Anterior cingulate cortex (tissue), 58 donors: ENCODE measurements around the gene RAB30.

Experiments used
- DNase-seq, 58 donors: peaks; one replicate each; lab custom pipeline; 2025; lab: John Stamatoyannopoulos, UW

The RAB30 gene, protein sequence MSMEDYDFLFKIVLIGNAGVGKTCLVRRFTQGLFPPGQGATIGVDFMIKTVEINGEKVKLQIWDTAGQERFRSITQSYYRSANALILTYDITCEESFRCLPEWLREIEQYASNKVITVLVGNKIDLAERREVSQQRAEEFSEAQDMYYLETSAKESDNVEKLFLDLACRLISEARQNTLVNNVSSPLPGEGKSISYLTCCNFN

DNA sequence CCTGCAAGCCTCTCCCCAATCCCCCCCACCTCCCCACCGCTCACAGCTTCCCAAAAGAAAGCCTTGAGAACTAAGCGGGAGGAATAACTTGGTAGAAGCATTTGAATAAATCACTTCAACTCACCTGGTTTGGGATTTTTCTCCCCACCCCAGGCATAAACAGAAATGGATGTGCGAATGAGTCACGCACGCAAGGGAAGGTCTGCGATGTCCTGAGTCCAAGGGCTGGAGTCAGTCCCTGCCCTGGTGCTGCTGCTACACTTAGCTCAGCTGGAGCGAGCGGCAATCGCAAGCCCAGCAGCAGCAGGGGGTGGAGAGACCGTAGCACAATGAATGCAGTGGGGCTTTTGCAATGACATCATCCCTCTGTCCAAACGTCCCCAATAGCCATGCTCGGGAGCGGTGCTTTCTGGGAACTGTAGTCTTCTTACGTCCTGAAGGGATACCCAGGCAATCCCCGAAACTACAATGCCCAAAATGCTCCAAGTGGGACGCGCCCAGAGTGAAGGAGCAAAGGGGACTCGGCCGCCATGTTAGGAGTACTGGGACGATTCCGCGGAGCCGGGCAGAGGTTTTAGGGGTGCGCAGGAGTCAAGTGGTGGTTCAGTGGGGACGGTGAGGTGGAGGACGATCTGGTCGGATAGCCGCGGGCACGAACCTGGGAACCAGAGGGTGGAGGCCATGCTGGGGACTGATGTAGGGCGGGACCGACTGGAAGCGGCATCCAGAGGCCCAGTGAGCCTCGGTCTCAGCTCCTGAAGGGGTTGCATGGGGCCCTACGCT lies at the start of gene RAB30:
TSS of gene RAB30 (minus strand) at position 331 of the 783 bp plus-strand sequence. CDS start 74,581 bp downstream, outside the sequence.
- DNase-seq, result peak; percentile 78 to 99 (median 98)

GRCh38 chr11:83120327-83120726 lies 48.6 kb upstream of the RAB30 start:
- DNase-seq, result no peak

GRCh38 chr11:83119216-83119615 lies 47.5 kb upstream of the RAB30 start:
- DNase-seq, result no peak

- no peak for DNase-seq
Observed at GRCh38 chr11:83118814-83119213, 47.1 kb upstream of the RAB30 start.

- DNase-seq, result no peak
Observed at GRCh38 chr11:83116015-83116641, 44.4 kb upstream of the RAB30 start.

- DNase-seq, result no peak
Observed at GRCh38 chr11:83115551-83115950, 43.9 kb upstream of the RAB30 start.

DNA sequence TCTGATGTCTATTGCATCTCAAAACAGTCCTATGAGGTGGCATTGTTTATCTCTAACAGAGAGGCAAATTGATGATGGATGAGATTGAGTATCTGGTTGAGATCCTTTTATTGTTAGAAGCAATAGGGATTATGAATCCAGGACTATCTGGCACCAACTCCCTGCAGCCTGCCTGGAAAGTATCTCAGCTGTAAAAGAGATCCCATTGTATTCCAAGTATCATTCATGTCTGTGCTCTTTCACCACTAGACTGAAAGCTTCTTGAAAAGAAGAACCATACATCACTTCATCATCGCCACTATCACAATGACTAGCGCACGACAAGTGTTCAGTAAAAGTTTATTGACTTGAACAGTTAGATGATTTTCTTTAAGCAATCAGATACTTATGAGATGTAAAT lies 43.3 kb upstream of the RAB30 start:
- no peak for DNase-seq

DNA sequence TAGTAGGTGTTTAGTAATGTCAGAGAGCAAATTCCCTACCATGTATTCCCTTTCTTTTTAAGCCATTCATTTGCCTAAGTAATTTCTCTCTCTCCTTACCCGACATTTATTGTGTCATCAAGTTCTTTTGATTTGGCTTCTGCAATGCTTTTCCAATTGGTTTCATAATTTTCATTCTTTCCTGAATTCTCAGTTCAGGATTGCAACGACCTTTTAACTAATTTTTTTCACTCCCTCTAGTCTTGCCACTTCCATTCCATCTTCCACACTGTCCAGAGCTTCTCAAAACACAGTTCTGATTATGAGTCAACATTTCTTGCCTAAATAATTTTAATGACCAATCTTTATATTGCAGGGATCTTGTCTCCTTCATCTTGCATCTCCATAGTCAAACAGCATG lies 41.2 kb upstream of the RAB30 start:
- no peak for DNase-seq

DNA sequence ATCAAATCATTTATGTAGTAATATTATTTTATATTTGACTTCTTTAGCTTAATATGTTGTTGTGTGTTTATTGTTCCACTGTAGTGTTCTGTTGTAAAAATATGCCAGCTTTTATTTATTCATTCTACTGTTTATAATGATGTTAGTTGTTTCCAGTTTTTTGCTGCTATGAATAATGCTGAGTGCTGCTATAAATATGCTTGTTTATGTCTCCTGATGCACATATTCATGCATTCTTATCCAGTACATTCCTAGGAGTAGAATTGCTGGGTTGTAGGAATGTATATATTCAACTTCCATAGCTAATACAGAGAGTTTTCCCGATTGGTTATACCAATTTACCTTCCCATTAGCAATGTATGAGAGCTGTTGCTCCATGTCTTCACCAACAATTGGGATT lies 33.5 kb upstream of the RAB30 start:
- DNase-seq, result no peak

DNA sequence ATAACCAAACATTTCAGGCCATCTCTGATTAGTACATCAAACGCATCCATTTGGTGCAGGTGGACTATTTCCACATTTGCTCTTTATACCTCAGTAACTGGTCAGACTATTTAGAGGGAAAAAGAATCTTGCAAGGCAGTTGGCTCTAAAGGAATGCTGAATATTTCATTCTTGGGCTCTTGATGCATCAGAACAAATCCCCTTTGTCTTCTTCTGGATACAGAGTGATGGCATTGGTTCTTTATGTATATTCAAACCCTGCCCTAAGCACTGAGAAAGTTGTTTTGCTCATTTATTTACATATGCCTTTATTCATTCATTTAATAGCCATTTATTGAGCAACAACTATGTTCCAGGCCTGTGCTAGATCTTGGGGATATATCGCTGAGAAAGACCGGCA lies 31.1 kb upstream of the RAB30 start:
- no peak for DNase-seq

- no peak for DNase-seq
Observed at GRCh38 chr11:83097429-83098075, 25.9 kb upstream of the RAB30 start.

DNA sequence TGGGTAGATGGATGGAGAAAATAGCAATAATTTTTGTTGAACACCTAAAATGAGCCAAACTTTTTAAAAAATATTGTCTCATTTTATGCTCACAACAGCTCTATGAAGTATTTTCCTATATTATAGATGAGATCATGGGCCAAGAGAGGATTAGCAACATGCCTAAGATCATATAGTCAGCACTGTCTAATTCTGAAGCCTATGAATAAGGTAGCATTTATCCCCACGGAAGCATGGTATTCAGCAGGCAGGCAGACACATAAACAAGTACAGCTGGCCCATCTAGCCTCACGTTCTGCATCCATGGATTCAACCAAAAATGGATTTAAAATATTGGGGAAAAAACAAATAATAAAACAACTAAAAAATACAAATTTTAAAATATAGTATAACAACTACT lies 21.9 kb upstream of the RAB30 start:
- DNase-seq, result no peak

GRCh38 chr11:83092488-83093384 lies 21.0 kb upstream of the RAB30 start:
- DNase-seq, result no peak

- no peak for DNase-seq
Observed at GRCh38 chr11:83088965-83089364, 17.3 kb upstream of the RAB30 start.

DNA sequence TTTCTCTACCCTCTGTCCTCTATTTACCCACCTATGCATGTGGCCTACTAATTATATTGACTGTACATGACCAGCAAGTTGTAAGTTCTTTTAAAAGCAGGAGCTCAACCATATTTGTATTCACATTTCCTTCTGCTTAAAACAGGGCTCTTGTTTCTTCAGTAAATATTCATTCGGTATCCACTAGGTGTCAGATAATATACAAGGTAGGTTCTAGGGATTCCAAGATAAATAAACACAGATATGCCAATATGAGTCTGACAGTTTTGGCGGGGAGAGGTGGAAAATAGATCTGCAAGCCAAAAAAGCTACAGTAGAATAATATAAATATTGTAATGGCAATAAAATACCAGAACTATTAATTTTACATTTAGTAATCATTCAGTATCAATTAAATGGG lies 15.3 kb upstream of the RAB30 start:
- no peak for DNase-seq

- no peak for DNase-seq
Observed at GRCh38 chr11:83079820-83080219, 8.1 kb upstream of the RAB30 start.

GRCh38 chr11:83078269-83078668 lies 6.6 kb upstream of the RAB30 start:
- no peak for DNase-seq

GRCh38 chr11:83073884-83074283 lies 2.2 kb upstream of the RAB30 start:
- DNase-seq, result no peak

GRCh38 chr11:83073258-83073657 lies 1.6 kb upstream of the RAB30 start:
- DNase-seq, result no peak
